GM12878 (cell line): ENCODE data around the gene CLIP3. TPM values are rescaled to one million over a fixed set of nuclear protein-coding genes. Genes with fewer than 3 reads are reported as not detected.

Experiments
- ATAC-seq: fragments of 200-7000 bp; cut with Tn5 transposase; 3 replicates; pipeline ENCODE4 v1.9.1; 2020; ENCODE audit warnings: mild to moderate bottlenecking, moderate library complexity
- BruUV-seq: library from RNA; stranded (reverse); fragments of 400-500 nt; replicated peaks from 2 replicates; lab custom pipeline; 2021; lab: Mats Ljungman, UMichigan
- CTCF ChIA-PET: fragments of 300-600 bp; sonication (Branson Sonifier 250); formaldehyde crosslinking; extraction: SDS; loops from one replicate; lab custom pipeline; 2021; ENCODE audit warnings: inconsistent platforms; lab: Yijun Ruan, JAX
- POLR2A ChIA-PET: fragments of 350-600 bp; formaldehyde crosslinking; extraction: SDS; loops from one replicate; lab custom pipeline; 2021; ENCODE audit warnings: inconsistent platforms; lab: Charles Lee
- RAD21 ChIA-PET: fragments of 300-600 bp; sonication (Branson Sonifier 250); formaldehyde crosslinking; loops from one replicate; lab custom pipeline; 2023; ENCODE audit warnings: antibody characterized with exemption; ENCODE audit not compliant: unreplicated experiment; lab: Charles Lee
- SMC1A ChIA-PET: fragments of 300-600 bp; sonication (Branson Sonifier 250); formaldehyde crosslinking; loops from one replicate; lab custom pipeline; 2023; ENCODE audit not compliant: unreplicated experiment, uncharacterized antibody; lab: Charles Lee
- DNase-seq: peaks from one replicate; pipeline ENCODE4 v3.0.0-alpha.2; 2011; ENCODE audit warnings: low read depth, low spot score
- FAIRE-seq: peaks from 3 replicates; lab custom pipeline; 2011; peaks lifted over from hg19 to GRCh38; lab: Jason Lieb, UNC
- H2AFZ ChIP-seq: 2 replicates; pipeline ENCODE4 v1.6.0; 2011; ENCODE audit warnings: low read depth, low read length, control low read depth; ENCODE audit not compliant: control insufficient read depth
- H3K27ac ChIP-seq: 2 replicates; pipeline ENCODE4 v1.5.1; 2011; ENCODE audit warnings: control low read depth; ENCODE audit not compliant: control insufficient read depth, insufficient read depth
- H3K27me3 ChIP-seq, 2 experiments: replicated peaks in 1 of 2; 2 replicates each; pipeline versions ENCODE4 v1.6.0 to v1.6.1; 2011; ENCODE audit warnings: low read length in 1 of 2; ENCODE audit not compliant: control insufficient read depth in 2 of 2, insufficient read depth in 2 of 2
- H3K36me3 ChIP-seq, 2 experiments: 2 replicates each; pipeline ENCODE4 v1.5.1; 2011; ENCODE audit warnings: low read length in 1 of 2; ENCODE audit not compliant: control insufficient read depth in 2 of 2, insufficient read depth in 2 of 2
- H3K4me1 ChIP-seq: 2 replicates; pipeline ENCODE4 v1.6.1; 2011; ENCODE audit warnings: mild to moderate bottlenecking, low read length, moderate library complexity, mixed read lengths; ENCODE audit not compliant: control insufficient read depth, insufficient read depth
- H3K4me2 ChIP-seq: 2 replicates; pipeline ENCODE4 v1.6.0; 2011; ENCODE audit warnings: control low read depth; ENCODE audit not compliant: control insufficient read depth, insufficient read depth
- H3K4me3 ChIP-seq: fragments of 200-600 bp; sonication (generic); 2 replicates; pipeline ENCODE4 v1.5.1; 2016
- H3K79me2 ChIP-seq: 2 replicates; pipeline ENCODE4 v1.6.0; 2011; ENCODE audit warnings: low read length; ENCODE audit not compliant: control insufficient read depth, insufficient read depth
- H3K9ac ChIP-seq: 2 replicates; pipeline ENCODE4 v1.8.0; 2011; ENCODE audit warnings: low read length, control low read depth, mixed read lengths; ENCODE audit not compliant: control insufficient read depth, insufficient read depth
- H3K9me3 ChIP-seq: replicated peaks from 3 replicates; pipeline ENCODE4 v1.5.1; 2011; ENCODE audit warnings: mild to moderate bottlenecking, low read length; ENCODE audit not compliant: control insufficient read depth, insufficient read depth
- H4K20me1 ChIP-seq: 2 replicates; pipeline ENCODE4 v1.6.0; 2011; ENCODE audit not compliant: control insufficient read depth, insufficient read depth
- CEBPZ ChIP-seq: fragments of 150-350 bp; IDR thresholded peaks from 2 replicates; pipeline ENCODE4 v1.6.1; 2016; ENCODE audit warnings: low read depth, low read length
- CHD4 ChIP-seq: fragments of 200-600 bp; sonication (generic); IDR thresholded peaks from 2 replicates; pipeline ENCODE4 v1.6.1; 2016; ENCODE audit warnings: mild to moderate bottlenecking
- HDAC6 ChIP-seq: fragments of 200-600 bp; sonication (generic); IDR thresholded peaks from one replicate; pipeline ENCODE4 v1.8.0; 2017; ENCODE audit warnings: antibody characterized with exemption; ENCODE audit not compliant: unreplicated experiment
- JUND ChIP-seq: IDR thresholded peaks from 2 replicates; pipeline ENCODE4 v1.6.1; 2012; ENCODE audit warnings: low read depth, mild to moderate bottlenecking, low read length, improper control_type of control experiment, moderate library complexity
- NFXL1 ChIP-seq: fragments of 450-650 bp; IDR thresholded peaks from 2 replicates; pipeline ENCODE4 v1.6.1; 2017; ENCODE audit warnings: antibody characterized with exemption, mild to moderate bottlenecking, borderline replicate concordance
- POLR2A ChIP-seq: IDR thresholded peaks from 2 replicates; pipeline ENCODE4 v1.6.1; 2011; ENCODE audit warnings: low read depth, mild to moderate bottlenecking, low read length
- POLR2AphosphoS5 ChIP-seq: IDR thresholded peaks from 2 replicates; pipeline ENCODE4 v1.6.1; 2011; ENCODE audit warnings: mild to moderate bottlenecking, low read length, inconsistent platforms
- RAD21 ChIP-seq: IDR thresholded peaks from 2 replicates; pipeline ENCODE4 v1.6.1; 2011; ENCODE audit warnings: mild to moderate bottlenecking, low read depth, low read length, moderate library complexity; ENCODE audit not compliant: insufficient read depth
- RAD51 ChIP-seq: fragments of 450-650 bp; IDR thresholded peaks from 2 replicates; pipeline ENCODE4 v1.6.1; 2016; ENCODE audit warnings: moderate library complexity, mild to moderate bottlenecking, inconsistent platforms
- REST ChIP-seq: IDR thresholded peaks from 2 replicates; pipeline ENCODE4 v1.6.1; 2012; ENCODE audit warnings: mild to moderate bottlenecking, low read depth, low read length
- STAT1 ChIP-seq: fragments of 450-650 bp; conservative IDR thresholded peaks from 2 replicates; pipeline ENCODE4 v1.6.1; 2014; ENCODE audit warnings: antibody characterized with exemption, mild to moderate bottlenecking
- TAF1 ChIP-seq: IDR thresholded peaks from 2 replicates; pipeline ENCODE4 v1.6.1; 2011; ENCODE audit warnings: mild to moderate bottlenecking, low read depth, low read length, borderline replicate concordance
- ZNF207 ChIP-seq: fragments of 450-650 bp; IDR thresholded peaks from 2 replicates; pipeline ENCODE4 v1.6.1; 2014; ENCODE audit warnings: antibody characterized with exemption, mild to moderate bottlenecking, borderline replicate concordance
- WGBS: methylation state at CpG from one replicate; pipeline ENCODE4 v1.1.6; 2016; ENCODE audit warnings: low lambda C conversion rate; ENCODE audit not compliant: insufficient replicate concordance, insufficient coverage; ENCODE audit errors: missing lambda C conversion rate; 5-methylcytosine and 5-hydroxymethylcytosine counted together
- in situ Hi-C: fragments of 300-500 bp; cut with MboI; formaldehyde crosslinking; loops from 9 replicates; pipeline ENCODE4 v1.14.3; 2018; ENCODE audit warnings: mixed read lengths
- intact Hi-C: fragments of 100-400 bp; cut with micrococcal nuclease; formaldehyde crosslinking; loops from one replicate; pipeline ENCODE4 v1.14.2; 2022; ENCODE audit not compliant: unreplicated experiment
- polyA plus RNA-seq, 11 experiments: library from polyadenylated mRNA; depleted of rRNA in 4 of 11; unstranded in 6 of 11; stranded (reverse) in 5 of 11; fragments of >200 nt; fragmentation: Nextera tagmentation in 4 of 11; fragmentation: Illumina TruSeq in 1 of 11; extraction: Ambion mirVana in 4 of 11; extraction: Trizol in 1 of 11; gene quantifications; 1 replicate in 1 of 11; 2 replicates in 10 of 11; pipeline versions ENCODE4 v1.2.1 to v1.2.3, GENCODE V29; 2011 to 2016; ENCODE audit warnings: inconsistent platforms in 2 of 11, missing spikeins in 2 of 11, low read depth in 1 of 11
- total RNA-seq, 4 experiments: library from RNA; depleted of rRNA in 3 of 4; stranded (reverse); fragments of >200 nt in 3 of 4; fragmentation: Illumina TruSeq in 1 of 4; extraction: Trizol in 1 of 4; gene quantifications; 2 replicates each; pipeline versions ENCODE4 v1.2.1 to v1.2.3, GENCODE V29; 2013 to 2021
- TF ChIP-seq, protein P1 (sequence below): fragments of 450-650 bp; IDR thresholded peaks from 2 replicates; pipeline ENCODE4 v1.6.1; 2017; ENCODE audit warnings: mild to moderate bottlenecking

Gene CLIP3
- total and polyA plus RNA-seq, 10 of the 15 experiments (the other 5 are each of a cell fraction or from before 2014, with no cell fraction given) = 0.09 to 2.7 (median 0.45) TPM; not detected in 1

- TF ChIP-seq REST = no peak
- no peak for TF ChIP-seq ZNF207
- no peak for TF ChIP-seq POLR2AphosphoS5
- TF ChIP-seq, protein P1, sequence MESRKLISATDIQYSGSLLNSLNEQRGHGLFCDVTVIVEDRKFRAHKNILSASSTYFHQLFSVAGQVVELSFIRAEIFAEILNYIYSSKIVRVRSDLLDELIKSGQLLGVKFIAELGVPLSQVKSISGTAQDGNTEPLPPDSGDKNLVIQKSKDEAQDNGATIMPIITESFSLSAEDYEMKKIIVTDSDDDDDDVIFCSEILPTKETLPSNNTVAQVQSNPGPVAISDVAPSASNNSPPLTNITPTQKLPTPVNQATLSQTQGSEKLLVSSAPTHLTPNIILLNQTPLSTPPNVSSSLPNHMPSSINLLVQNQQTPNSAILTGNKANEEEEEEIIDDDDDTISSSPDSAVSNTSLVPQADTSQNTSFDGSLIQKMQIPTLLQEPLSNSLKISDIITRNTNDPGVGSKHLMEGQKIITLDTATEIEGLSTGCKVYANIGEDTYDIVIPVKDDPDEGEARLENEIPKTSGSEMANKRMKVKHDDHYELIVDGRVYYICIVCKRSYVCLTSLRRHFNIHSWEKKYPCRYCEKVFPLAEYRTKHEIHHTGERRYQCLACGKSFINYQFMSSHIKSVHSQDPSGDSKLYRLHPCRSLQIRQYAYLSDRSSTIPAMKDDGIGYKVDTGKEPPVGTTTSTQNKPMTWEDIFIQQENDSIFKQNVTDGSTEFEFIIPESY = no peak
- TF ChIP-seq RAD51 = no peak
These were observed 15.2 kb upstream of the CLIP3 start (continued) for GRCh38 chr19:36047835-36048234.

DNA sequence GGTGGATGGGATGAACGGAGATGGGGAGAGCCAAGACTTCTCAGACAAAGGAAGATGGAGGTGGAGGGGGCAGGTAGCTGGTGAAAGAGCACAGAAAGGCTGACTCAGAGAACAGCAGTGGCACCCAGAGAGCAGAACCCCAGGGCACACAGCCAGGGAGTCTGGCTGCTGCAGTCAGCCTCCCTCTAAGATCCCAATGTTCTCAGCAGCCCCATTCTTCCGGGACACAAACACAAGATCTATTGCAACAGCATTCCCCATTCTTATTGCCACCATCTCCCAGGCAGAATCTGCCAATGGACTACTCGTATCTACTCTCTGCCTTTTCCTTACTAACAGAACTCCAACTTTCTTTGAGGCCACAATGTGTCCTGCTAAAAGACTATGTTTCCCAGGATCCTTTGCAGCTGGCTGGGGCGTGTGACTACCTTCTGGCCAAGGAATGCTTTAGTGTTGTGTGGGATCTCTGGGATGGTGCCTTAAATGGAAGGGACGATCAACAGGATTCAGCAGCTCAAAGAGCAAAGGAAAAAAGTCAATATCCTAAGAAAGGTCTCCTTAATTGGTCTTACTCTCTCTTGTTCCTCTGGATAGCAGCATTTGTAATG lies 13.9 kb upstream of the CLIP3 start:
- FAIRE-seq (no peak), DNase-seq (no peak), ATAC-seq (no peak)
- ChIA-PET RAD21 (no interaction called here), POLR2A (no interaction called here), SMC1A (no interaction called here), CTCF (no interaction called here)
- Histone ChIP-seq H3K4me1 (no peaks in the 10 kb centered on the region), H4K20me1 (no peaks in the 10 kb centered on the region), H3K36me3 (no peaks in the 10 kb centered on the region), H3K27me3 (no peaks in the 10 kb centered on the region), H2AFZ (no peak overlapping the region), H3K9me3 (no peaks in the 10 kb centered on the region), H3K4me3 (no peak overlapping the region), H3K4me2 (no peak overlapping the region), H3K79me2 (no peaks in the 10 kb centered on the region), H3K27ac (no peak overlapping the region), H3K9ac (no peak overlapping the region)
- WGBS = 85% methylated on average over 5 of the region's 5 CpGs
- no TSS peak for BruUV-seq
- in situ Hi-C loops (no loop called here), intact Hi-C loops (no loop called here)
- TF ChIP-seq HDAC6 = no peak
- TF ChIP-seq NFXL1 = no peak
- TF ChIP-seq POLR2A = no peak
- no peak for TF ChIP-seq CHD4
- no peak for TF ChIP-seq RAD21
- no peak for TF ChIP-seq JUND
- TF ChIP-seq CEBPZ = no peak
- TF ChIP-seq TAF1 = no peak
- TF ChIP-seq STAT1 = no peak
